GM23338 (cell line): ENCODE results near the gene NAP1L4. TPM values are rescaled to one million over a fixed set of nuclear protein-coding genes. Genes with fewer than 3 reads are reported as not detected.

Experiments
- ATAC-seq: fragments of 200-7000 bp; cut with Tn5 transposase; 3 replicates; pipeline ENCODE4 v1.9.1; 2020
- DNase-seq: peaks from one replicate; pipeline ENCODE4 v3.0.0-alpha.2; 2015; ENCODE audit warnings: low spot score
- H2AFZ ChIP-seq: fragments of 200-600 bp; sonication (generic); 2 replicates; pipeline ENCODE4 v1.8.0; 2016; ENCODE audit warnings: antibody characterized with exemption, mild to moderate bottlenecking, moderate library complexity
- H3F3A ChIP-seq: fragments of 200-600 bp; sonication (generic); replicated peaks from 2 replicates; pipeline ENCODE4 v1.8.0; 2017; ENCODE audit warnings: antibody characterized with exemption, mixed run types, low read depth
- H3K27ac ChIP-seq: fragments of 200-600 bp; sonication (generic); 2 replicates; pipeline ENCODE4 v1.6.1; 2016; ENCODE audit warnings: low read depth
- H3K27me3 ChIP-seq: fragments of 200-600 bp; sonication (generic); 2 replicates; pipeline ENCODE4 v1.8.0; 2016; ENCODE audit warnings: mild to moderate bottlenecking, mixed run types, moderate library complexity; ENCODE audit not compliant: insufficient read depth
- H3K36me3 ChIP-seq: fragments of 200-600 bp; sonication (generic); 2 replicates; pipeline ENCODE4 v1.8.0; 2016; ENCODE audit warnings: mild to moderate bottlenecking; ENCODE audit not compliant: insufficient read depth
- H3K4me1 ChIP-seq: fragments of 200-600 bp; sonication (generic); 2 replicates; pipeline ENCODE4 v1.8.0; 2016; ENCODE audit warnings: mild to moderate bottlenecking, moderate library complexity; ENCODE audit not compliant: insufficient read depth
- H3K4me2 ChIP-seq: fragments of 200-600 bp; sonication (generic); 2 replicates; pipeline ENCODE4 v1.7.1; 2017; ENCODE audit warnings: mixed run types
- H3K4me3 ChIP-seq: fragments of 200-600 bp; sonication (generic); 2 replicates; pipeline ENCODE4 v1.6.1; 2016; ENCODE audit warnings: mixed run types
- H3K79me2 ChIP-seq: fragments of 200-600 bp; sonication (generic); replicated peaks from 2 replicates; pipeline ENCODE4 v1.8.0; 2017; ENCODE audit warnings: mild to moderate bottlenecking; ENCODE audit not compliant: insufficient read depth
- H3K9me2 ChIP-seq: fragments of 200-600 bp; sonication (generic); 2 replicates; pipeline ENCODE4 v1.8.0; 2017; ENCODE audit not compliant: insufficient read depth
- H4K20me1 ChIP-seq: fragments of 200-600 bp; sonication (generic); replicated peaks from 2 replicates; pipeline ENCODE4 v1.8.0; 2017; ENCODE audit warnings: mild to moderate bottlenecking; ENCODE audit not compliant: insufficient read depth
- H3K27ac Mint-ChIP-seq: 2 replicates; pipeline ENCODE4 v1.8.0; 2020; ENCODE audit warnings: inconsistent platforms, mild to moderate bottlenecking, moderate library complexity, mixed read lengths
- H3K27me3 Mint-ChIP-seq: 3 replicates; pipeline ENCODE4 v1.8.0; 2022; ENCODE audit warnings: low read depth, mild to moderate bottlenecking, moderate library complexity, mixed read lengths, inconsistent platforms; ENCODE audit not compliant: insufficient read depth, poor library complexity
- H3K36me3 Mint-ChIP-seq: 3 replicates; pipeline ENCODE4 v1.8.0; 2021; ENCODE audit warnings: low read depth, mild to moderate bottlenecking, inconsistent platforms, moderate library complexity, mixed read lengths
- H3K4me1 Mint-ChIP-seq: 3 replicates; pipeline ENCODE4 v1.8.0; 2020; ENCODE audit warnings: mild to moderate bottlenecking, inconsistent platforms, mixed read lengths
- H3K4me3 Mint-ChIP-seq: 3 replicates; pipeline ENCODE4 v1.8.0; 2021; ENCODE audit warnings: moderate library complexity, mild to moderate bottlenecking, inconsistent platforms, mixed read lengths
- H3K9me3 Mint-ChIP-seq: 3 replicates; pipeline ENCODE4 v1.8.0; 2020; ENCODE audit warnings: moderate library complexity, mild to moderate bottlenecking, inconsistent platforms, mixed read lengths
- CREB1 ChIP-seq: fragments of 250-450 bp; sonication (Bioruptor Pico); IDR thresholded peaks from 2 replicates; pipeline ENCODE4 v1.5.0; 2020; ENCODE audit warnings: low read depth, mild to moderate bottlenecking, moderate library complexity
- CTCF ChIP-seq, 2 experiments: fragments of 200-600 bp in 1 of 2; sonication (generic) in 1 of 2; conservative IDR thresholded peaks; 2 replicates each; pipeline versions ENCODE4 v1.5.1 to v1.6.1; 2016 to 2017; ENCODE audit warnings: antibody characterized with exemption in 2 of 2, low read depth in 2 of 2, mild to moderate bottlenecking in 2 of 2, moderate library complexity in 1 of 2
- ETS1 ChIP-seq: IDR thresholded peaks from 2 replicates; pipeline ENCODE4 v1.6.1; 2016; ENCODE audit warnings: antibody characterized with exemption
- EZH2phosphoT487 ChIP-seq: fragments of 200-600 bp; sonication (generic); IDR thresholded peaks from one replicate; pipeline ENCODE4 v1.8.1; 2018; ENCODE audit warnings: antibody characterized with exemption; ENCODE audit not compliant: unreplicated experiment
- NANOG ChIP-seq: IDR thresholded peaks from 2 replicates; pipeline ENCODE4 v1.6.1; 2016; ENCODE audit warnings: antibody characterized with exemption, borderline replicate concordance
- ZNF331 ChIP-seq: fragments of 250-450 bp; sonication (Bioruptor Pico); IDR thresholded peaks from 2 replicates; pipeline ENCODE4 v1.5.0; 2020; ENCODE audit warnings: low read depth, mild to moderate bottlenecking, moderate library complexity
- ZNF462 ChIP-seq: fragments of 250-450 bp; sonication (Bioruptor Pico); IDR thresholded peaks from 2 replicates; pipeline ENCODE4 v1.5.0; 2020; ENCODE audit warnings: mild to moderate bottlenecking, moderate library complexity
- polyA plus RNA-seq: library from polyadenylated mRNA; unstranded; fragments of >200 nt; fragmentation: Nextera tagmentation; extraction: Ambion mirVana; gene quantifications from 2 replicates; pipeline ENCODE4 v1.2.1, GENCODE V29; 2016
- total RNA-seq: library from RNA; depleted of rRNA; stranded (reverse); fragments of >200 nt; shearing (Covaris generic); gene quantifications from 2 replicates; pipeline ENCODE4 v1.2.3, GENCODE V29; 2014

Gene NAP1L4
- total and polyA plus RNA-seq, 2 experiments from 2014 or later = 181 to 189 TPM

GRCh38 chr11:2968341-2968900, 23.7 kb downstream of the NAP1L4 start (continued):
- TF ChIP-seq ZNF462 = no peak

GRCh38 chr11:2964782-2965181, 27.3 kb downstream of the NAP1L4 start:
- peaks cover 88% of the 10 kb centered on the region for H3K79me2 ChIP-seq
- H3K36me3 ChIP-seq = peaks cover 63% of the 10 kb centered on the region
- no peak overlapping the region for H3K27ac ChIP-seq
- no peak overlapping the region for H3K4me2 ChIP-seq
- no peak overlapping the region for H3K4me3 ChIP-seq
- peaks cover 4% of the 10 kb centered on the region for H3K27me3 Mint-ChIP-seq
- peaks cover 29% of the 10 kb centered on the region for H3K4me1 Mint-ChIP-seq
- ATAC-seq = no peak
- no peaks in the 10 kb centered on the region for H3K9me2 ChIP-seq
- no peaks in the 10 kb centered on the region for H3K27me3 ChIP-seq
- no peaks in the 10 kb centered on the region for H3K9me3 Mint-ChIP-seq
- no peak overlapping the region for H3K4me3 Mint-ChIP-seq
- no peak for DNase-seq
- no peak overlapping the region for H3K27ac Mint-ChIP-seq
- peaks cover 27% of the 10 kb centered on the region for H3K4me1 ChIP-seq
- H3F3A ChIP-seq = 0 out of 2 replicates have a peak, but pooled peaks cover 24% of the 10 kb centered on the region
- no peak overlapping the region for H2AFZ ChIP-seq
- H3K36me3 Mint-ChIP-seq = peaks cover 95% of the 10 kb centered on the region
- H4K20me1 ChIP-seq = peaks cover 77% of the 10 kb centered on the region
- TF ChIP-seq CTCF (conservative IDR thresholded peaks at IDR 0.05; ENCODE audit: low read depth in 2 of 2) (no peak), EZH2phosphoT487 (no peak), NANOG (no peak), ZNF331 (CRISPR knock-in tag) (no peak), ETS1 (no peak), CREB1 (CRISPR knock-in tag) (no peak)
